Stimulated activated CD4-positive, alpha-beta T cell treated with anti-CD3 and anti-CD28 coated beads, TNF-alpha, amount 100 ng/mL, for 4 hours (primary cell): ENCODE measurements around the gene GRID1.

Experiments used
- DNase-seq, 3 experiments: peaks; one replicate each; pipeline ENCODE4 v3.0.0-alpha.2; 2020; ENCODE audit warnings: low read depth in 3 of 3

The GRID1 gene

DNA sequence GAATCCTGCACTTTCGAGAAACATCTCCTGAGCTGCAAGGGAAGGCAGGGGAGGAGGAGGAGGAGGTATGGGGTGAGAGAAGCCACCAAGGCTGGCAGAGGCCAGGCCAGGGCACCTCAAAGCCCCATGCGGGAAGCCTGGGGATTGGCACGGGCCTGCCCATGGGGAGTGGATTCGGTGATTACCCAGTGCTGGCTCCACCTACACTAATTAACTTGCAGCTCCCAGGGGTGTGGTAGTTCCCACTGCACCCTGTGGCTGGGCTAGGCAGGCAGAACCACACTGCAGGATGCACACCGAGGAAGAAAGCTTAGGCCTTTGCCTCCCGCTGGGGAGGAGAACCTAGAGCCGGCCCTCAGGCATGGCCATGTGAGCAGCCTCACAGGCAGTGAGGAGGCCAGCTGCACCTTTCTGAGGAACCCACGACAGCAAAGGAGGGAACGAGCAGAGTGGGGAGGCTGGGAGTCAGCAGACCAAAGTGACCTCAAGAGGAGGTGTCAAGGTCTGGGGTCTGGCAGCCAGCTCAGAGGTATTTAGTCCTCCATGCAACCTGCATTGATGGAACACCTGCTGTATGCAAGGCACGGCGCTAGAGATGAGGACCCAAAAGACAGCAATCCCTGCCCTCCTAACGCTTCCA lies 27.2 kb downstream of the GRID1 start:
- DNase-seq = no peak

DNA sequence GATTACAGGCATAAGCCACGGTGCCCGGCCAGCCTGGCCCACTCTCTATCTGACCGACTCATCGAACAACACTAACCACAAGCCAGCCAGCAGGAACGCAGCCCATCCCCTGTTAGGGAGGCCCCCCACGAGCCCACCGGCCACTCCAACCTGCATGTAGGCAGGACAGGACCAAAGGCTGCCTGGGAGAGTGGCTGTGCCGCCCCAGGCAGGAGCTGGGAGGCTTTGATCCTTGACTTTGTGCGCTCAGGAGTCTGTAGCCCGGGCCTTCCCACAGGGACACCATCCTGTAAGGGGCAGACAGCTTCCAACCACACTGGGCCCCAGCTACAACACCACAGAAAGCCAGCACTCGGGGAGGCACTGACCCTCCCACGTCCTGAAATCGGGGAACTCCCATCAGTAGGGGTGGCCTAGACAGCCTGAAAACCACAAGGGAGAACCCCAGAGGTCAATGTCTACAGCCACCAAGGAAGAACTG lies 29.4 kb downstream of the GRID1 start:
- DNase-seq = no peak

DNA sequence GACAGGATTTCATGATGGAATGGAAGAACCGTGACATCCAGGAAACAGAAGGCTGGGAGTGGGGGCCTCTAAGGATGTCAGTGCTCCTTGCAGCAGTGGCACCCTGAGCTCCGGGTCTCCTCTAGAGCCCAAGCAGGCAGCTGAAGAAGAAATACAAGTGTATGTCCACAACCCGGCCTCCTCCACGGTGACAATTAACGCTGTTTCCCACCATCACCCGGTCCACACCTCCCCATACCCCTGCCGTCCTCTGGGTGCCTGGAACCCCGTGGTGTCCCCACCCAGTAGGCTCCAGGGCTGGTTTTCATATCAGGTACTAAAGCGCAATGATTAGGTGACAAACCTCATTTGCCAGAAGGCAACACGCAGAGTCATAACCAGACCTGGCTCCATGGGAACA lies 30.3 kb downstream of the GRID1 start:
- DNase-seq = no peak

DNA sequence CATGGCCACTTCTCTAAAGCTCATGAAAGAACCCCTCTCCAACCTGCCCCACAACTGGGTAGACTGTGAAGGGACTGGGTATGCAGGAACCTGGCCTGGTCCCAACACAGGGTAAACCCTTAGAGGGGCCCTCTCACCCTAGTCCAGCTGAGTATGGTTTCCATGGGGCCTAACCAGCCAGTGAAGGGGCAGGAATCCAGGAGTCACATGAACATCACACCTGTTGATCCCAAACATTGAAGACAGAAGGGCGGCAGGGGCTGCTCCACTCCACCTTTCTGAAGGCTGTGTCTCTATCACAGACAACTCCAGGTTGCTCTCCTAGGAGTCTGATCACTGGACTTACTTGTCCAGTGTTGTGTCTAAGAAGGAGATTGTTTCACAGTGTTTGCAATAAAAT lies 30.8 kb downstream of the GRID1 start:
- no peak for DNase-seq

DNA sequence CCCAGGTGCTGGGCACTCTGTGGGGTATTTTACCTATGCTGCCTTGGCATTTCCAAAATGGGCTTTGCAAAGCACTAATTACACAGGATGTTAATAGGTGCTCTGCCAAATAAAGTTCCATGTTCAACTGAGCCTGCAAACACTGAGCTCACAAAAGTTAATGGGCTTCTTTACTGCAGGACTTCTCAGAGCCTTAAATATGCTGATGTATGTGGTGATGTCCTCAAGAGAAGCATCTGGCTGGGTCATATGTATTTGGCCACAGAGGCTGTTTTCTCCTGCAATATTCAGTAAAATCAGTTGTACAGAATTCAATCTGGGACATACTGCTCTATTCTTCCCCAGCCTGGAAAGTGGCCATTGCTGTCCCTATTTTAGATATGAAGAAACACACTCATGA lies 31.3 kb downstream of the GRID1 start:
- DNase-seq = no peak

DNA sequence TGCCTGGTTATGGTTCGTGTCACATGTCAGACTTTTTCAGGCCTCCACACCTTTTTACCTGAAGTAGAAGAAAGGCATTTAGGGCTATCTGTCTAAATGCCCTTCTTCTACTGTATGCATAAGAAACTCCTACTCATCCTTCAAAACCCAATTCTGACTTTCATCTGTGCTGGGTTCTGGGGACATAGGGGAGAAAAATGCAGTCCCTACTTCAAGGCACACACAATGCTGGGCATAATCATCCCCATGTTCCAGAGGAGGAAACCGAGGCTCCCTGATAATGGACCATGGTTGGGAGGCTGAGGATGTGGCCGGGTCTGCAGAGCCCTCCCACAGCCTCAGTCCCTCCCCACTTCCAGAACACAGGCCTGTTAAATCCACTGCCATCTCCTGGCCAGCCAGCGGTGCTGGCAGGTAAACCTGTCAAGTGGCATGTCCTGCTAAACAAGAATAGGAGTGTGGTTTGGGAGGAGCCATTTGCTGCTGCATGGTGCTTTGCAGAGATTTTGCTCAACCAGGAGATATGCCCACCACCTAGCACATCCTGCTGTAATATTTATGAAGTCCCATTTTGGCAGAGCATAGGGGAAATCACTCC lies 32.0 kb downstream of the GRID1 start:
- no peak for DNase-seq

DNA sequence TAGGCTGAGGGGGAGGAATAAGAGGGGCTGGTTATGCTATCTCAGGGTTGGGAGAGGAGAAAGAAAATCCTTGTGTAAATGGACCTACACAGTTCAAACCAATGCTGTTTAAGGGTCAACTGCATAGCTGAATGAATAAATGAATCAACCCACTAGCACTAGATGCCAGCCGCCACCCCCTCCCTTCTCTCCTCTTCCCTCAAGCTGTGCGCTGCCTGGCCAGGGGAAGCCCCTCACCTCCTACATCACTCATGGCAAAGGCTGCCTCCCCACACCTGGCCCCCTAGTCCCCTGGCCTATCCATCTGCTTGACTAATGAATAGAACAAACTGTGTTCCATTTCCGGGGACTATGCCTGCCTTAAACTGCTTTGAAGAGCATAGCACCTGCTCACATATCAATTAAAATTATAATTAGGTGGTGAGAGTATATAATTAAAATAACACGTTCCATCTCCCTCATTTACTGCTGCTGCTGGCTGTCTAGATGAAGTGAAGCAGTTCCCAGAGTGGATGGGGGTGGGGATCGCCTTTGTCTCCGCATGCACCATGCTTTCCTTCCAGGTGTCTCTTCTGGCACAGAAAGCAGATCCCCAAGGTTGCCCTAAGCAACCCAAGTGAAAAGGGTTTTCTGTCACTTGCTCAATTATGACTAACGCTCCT lies 32.6 kb downstream of the GRID1 start:
- DNase-seq = no peak

DNA sequence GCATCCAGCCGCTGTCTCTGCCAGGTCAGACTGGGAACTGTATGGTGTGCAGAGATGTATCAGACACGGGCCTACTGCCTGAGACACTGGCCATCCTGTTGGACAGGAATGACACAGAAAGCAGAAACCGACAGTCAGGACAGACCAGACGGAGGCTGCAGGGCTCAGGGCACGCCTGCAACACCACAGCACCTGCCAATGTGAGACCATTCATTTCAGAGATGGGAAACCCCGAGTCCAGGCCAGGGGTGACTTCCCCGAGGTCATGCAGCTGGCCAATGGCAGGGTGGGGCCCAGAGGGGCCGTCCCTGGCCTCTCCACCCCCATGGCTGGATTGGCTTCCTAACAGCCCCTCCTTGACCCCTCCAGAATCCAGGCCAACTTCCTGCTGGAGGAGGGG lies 34.7 kb downstream of the GRID1 start:
- DNase-seq = no peak

DNA sequence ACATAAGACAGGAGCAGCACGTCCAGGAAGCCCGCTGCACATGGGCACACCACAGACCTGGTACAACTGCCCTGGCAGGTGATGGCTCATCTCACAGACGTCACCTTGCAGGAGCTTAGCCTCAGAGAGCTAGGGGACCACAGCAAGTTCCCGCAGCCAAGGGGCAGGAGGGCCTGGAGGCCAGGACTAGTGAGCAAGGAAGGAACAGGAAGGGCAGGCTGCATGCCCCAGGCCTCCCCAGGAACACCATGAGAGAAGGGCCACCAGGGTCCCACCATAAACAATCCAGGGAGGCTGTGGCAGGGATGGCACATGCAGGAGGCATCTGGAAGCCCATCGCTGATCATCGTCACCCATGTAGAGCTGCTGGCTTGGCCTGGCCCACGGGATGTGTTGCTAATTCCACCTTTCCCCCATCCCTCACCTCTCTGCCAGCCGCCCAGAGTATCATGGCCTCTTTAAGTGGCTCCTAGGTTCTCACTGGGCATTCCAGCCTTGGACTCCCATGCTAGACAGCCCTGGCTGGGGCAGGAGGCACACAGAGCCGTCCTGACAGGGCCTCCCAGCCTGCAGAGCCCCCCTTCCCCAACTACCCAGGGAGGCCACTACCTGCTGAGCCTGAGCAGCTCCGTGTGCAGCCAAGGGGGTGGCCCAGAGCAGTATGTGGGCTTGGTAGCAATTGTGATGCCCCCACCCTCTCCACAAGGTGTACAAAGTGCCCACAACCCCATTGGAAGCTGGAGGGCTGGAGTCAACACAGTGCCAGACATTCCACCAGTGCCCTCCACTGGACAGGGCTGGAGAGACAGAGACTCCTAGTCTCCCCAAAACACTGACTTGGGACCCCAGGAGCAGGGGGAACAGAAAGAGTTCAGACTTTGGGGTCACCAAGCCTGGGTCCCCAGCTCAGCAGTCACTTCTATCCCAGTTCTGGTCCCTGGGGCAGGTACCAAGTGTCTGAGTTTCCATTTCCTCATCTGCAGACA lies 35.5 kb downstream of the GRID1 start:
- DNase-seq = no peak

DNA sequence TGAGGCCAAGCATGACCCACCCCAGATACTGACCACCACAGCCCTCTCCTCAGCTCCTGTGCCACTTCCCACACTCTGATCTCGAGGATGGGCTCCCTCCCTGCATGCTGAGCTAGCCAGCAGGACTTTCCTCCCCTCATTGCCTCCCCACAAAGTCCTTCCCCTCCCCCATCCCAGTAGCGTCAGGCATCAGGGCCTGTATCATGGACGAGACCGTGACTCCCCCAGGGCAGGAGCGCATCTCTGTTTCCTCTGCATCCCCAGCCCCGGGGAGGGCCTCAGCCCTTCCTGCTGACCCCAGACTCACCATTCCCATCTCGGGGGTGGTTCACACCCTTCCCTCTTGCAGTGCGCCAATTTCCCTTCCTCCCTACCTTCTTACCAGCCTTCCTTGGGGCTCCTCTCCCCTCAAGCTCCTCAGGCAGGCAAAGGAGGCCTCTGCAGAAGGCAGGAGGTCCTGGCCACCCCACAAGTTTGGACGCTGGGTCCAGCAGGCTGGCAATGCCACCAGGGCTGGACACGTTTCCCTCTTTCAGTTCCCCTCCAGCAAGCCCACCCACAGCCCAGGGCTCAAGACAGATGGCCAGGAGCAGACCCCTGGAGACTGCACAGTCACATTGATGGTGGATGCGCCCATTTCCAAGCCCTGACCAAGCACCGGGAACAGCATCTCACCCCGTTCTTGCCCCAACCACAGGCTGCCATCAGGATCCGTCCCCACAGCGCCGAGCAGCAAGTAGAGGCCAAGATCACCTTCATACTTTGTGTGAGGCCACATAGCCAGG lies 36.5 kb downstream of the GRID1 start:
- no peak for DNase-seq

DNA sequence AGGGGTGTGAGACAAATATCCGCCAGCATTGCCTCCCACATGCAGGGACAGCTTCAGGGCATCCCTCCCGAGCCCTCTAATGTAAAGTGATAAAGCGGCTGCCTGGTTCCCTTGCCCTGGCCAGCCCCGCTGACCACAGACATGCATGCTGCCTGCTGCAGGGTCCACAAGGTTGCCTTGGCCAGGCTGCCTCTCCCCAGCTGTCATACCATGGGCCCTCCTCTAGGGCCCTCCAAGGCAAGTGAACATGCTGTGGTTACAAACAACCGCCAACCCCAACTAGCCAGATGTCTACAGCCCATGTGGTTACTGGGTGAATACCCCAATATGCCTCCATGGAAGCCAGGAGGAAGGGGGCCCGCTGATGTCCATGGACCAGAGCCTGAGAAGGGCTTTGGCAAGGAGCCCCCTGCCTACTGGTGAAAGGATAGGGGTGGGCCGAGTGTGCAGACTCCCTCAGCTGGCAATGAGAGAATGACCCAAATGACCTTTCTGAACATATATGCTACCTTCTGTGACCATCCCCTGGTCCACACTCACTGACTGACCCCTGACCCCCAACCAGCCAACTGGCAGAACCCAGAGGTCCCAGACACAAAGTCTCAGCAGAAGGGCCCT lies 37.4 kb downstream of the GRID1 start:
- no peak for DNase-seq

DNA sequence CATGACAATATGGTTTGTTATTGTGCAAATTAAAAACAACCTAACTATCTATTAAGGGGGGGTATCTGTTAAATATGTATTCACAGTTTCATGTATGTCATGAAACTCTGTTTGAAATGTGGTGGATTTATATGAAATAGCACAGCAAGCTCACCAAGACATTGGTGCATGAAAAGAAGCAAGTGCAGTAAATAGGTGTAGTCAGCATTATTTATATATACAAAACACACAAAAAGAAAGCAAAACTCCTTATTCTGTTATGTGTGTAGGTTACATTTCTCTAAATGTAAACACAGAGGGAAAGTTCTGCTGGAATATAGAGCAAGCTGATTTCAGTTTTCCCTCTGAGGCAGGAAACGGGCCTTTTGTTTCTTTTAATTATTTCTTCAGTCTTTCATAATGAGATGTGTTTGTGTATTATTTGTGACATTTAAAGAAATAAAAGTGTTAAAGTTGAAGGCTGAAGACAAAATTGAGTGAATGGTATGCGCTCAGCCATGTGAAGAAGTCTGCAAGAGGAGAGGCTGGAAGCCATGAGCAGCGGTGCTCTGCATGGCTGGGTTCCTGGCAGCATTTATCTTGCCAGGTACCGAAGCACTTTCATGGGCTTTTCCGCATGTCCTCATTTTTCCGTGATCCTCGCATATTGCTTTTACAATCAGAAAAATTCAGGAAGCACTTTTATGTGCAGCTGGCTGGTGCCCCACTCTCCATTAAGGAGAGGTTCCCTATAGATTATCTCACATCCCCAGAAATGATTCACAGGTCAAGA lies 38.5 kb downstream of the GRID1 start:
- DNase-seq = no peak

DNA sequence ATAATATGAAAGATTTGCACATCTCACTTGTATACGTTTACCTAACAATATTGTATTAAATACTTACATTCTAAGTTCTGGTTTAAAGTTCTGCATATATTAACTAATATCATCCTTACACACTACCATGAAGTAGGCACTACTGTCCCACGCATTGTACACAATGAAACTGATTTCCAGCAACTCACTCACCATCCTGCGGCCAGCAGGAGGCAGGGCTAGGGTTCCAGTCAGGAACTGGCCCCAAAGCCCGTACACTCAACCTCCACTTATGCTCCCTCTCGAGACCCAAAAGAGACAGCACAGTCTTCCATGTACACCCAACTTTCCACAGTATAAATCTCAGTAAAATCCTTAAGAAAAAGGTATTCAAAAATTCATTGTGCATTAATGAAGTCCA lies 41.4 kb downstream of the GRID1 start:
- no peak for DNase-seq

DNA sequence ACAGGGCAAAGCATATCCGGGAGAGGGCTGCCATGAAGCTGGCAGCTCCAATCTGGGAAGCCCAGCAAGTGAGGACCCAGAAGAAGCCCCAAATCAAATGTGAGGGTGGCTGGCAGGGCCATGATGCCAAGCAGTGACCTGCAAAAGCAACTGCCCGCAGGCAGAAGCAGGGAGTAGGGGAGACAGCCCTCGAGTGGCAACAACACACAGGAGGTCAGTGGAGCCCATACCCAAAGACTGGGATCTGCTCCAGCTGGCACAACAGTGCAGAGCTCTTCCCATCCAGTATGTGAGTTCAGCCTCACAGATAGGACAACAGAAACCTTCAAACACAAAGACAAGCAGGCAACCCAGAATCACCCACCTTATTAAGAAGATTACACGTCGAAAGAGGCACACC lies 45.0 kb downstream of the GRID1 start:
- DNase-seq = no peak

DNA sequence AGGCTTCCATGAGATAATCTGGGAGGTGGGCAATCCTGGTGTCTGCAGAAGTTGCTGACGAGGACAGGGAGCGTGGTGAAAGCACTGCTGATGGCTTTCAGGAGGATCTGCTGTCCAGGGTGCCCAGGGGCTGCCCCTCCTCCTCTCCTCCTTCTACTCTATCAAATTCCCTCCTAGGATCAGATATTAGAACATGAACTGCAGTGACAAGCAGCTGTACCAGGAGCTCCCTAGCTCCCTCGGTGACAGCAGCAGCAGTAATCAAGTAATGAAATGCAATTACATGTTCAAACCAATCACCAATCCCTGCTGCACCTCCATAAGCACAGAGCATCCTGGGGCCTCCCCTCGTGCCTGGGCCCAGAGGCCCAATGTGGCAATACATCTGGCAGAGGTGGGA lies 46.9 kb downstream of the GRID1 start:
- DNase-seq = no peak

DNA sequence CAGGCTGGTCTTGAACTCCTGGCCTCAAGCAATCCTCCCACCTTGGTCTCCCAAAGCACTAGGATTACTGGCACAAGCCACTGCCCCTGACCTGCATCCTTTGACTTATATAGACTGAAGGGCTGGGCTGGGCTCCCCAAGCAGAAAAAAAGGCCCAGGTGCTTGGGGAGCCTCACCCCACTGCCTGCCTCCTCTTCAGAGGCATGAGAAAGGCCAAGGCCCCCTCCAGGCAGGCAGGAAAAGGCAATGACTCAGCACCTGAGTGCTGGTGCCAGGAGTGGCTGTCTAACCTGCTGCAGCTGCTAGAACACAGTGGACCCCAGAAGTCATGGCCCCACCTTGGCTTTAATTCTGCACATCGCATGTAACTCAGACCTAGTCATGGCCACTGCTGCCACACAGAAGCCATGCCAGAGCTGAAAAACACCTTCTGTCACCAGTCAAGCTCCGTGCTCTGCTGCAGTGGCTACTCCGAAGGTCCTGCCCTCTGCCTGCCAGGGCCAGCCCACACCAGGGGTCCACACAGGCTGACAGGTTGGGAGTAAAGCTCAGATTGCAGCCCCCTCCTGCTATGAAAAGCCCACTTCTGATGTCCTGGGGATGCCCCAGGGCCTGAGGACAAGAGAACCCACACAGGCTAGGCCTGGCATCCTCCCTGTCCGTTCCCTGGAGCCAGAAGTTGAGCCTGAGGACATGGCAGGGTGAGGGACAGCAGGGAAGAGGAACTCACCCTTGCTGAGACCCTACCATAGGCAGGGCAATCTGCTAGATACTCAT lies 48.5 kb downstream of the GRID1 start:
- DNase-seq = no peak

DNA sequence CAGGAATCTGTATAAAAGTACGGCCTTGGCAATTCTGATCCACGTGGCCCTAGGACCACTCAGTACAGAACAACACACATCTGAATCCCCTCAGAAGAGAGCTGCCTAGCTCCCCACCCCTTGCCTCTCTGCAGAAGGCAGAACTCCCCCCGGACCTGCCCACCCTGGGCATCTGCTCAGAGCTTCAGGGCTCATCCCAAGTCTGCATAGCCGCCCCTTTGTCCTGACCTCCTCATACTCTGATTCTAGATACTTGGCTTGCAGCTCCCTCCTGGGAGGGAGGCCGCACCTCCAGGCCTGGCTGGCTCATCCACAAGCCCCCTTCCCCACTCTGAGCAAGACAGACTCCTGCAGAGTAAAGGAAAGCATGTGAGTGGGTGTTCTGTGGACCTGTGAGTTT lies 49.6 kb downstream of the GRID1 start:
- no peak for DNase-seq

DNA sequence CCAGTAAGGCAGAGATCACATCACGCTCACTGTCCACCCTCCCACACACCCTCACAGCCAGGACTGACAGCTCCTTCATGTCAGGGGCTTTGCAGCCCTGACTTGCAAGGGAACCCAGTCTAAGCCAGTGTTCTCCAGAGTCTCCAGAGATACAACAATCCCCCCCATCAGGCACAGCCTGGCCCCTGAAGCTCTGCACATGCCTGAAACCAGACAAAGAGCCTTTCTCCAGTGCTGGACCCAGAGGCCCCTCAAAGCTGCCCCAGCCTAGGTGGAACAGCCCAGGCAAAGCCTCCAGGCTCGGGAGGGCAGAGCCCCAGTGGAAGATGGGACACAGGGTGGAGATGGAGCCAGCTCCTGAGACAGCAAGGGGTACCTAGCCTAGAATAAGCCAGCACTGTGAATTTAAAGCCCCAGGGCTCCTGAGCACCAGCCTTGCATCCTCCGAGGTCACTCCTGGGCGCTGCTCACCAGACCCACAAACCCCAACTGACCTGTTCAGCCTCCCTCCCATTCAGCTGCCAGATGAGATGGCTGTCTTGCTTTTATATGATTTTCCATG lies 50.2 kb downstream of the GRID1 start:
- DNase-seq = no peak

DNA sequence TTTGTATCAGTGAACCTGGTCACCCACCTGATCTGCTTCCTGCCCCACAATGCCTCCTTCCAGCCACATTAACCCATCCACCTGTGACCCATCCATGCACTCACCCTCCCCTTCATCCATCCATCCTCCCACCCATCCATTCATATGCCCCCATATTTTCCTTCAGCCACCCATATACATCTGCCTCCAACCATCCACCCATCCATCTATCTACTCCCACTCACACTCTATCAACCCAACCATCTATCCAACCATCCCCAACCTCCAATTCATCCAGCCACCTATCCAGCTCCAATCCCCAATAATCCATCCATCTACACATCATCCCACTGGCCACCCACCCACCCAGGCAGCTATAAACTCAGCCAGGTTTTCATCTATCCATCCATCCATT lies 51.0 kb downstream of the GRID1 start:
- DNase-seq = no peak
